H1 (cell line): ENCODE measurements around the gene CXCR5. TPM values are rescaled to one million over a fixed set of nuclear protein-coding genes. Genes with fewer than 3 reads are reported as not detected.

Experiments used
- CTCF ChIA-PET: fragments of 300-600 bp; sonication (Branson Sonifier 250); formaldehyde crosslinking; loops from one replicate; lab custom pipeline; 2021; ENCODE audit not compliant: partially characterized antibody; lab: Charles Lee
- POLR2A ChIA-PET: fragments of 300-600 bp; sonication (Branson Sonifier 250); formaldehyde crosslinking; loops from one replicate; lab custom pipeline; 2021; ENCODE audit warnings: inconsistent platforms; ENCODE audit not compliant: partially characterized antibody; lab: Charles Lee
- DNase-seq, 2 experiments: peaks; one replicate each; pipeline versions ENCODE4 v3.0.0 to v3.0.0-alpha.2; 2010 to 2022; ENCODE audit warnings: low spot score in 2 of 2, low read depth in 1 of 2, mixed read lengths in 1 of 2
- FAIRE-seq: peaks from 2 replicates; lab custom pipeline; 2011; peaks lifted over from hg19 to GRCh38; lab: Jason Lieb, UNC
- H2AFZ ChIP-seq: 2 replicates; pipeline ENCODE4 v1.8.1; 2012; ENCODE audit warnings: low read length, inconsistent platforms
- H2AK5ac ChIP-seq: 2 replicates; pipeline ENCODE4 v1.6.1; 2013; ENCODE audit warnings: low read depth, low read length
- H2BK120ac ChIP-seq: replicated peaks from 2 replicates; pipeline ENCODE3; 2013; ENCODE audit warnings: low read depth, low read length, inconsistent platforms
- H2BK12ac ChIP-seq: 2 replicates; pipeline ENCODE4 v1.6.1; 2013; ENCODE audit warnings: low read depth, low read length
- H2BK15ac ChIP-seq: 2 replicates; pipeline ENCODE4 v1.6.1; 2013; ENCODE audit warnings: low read length
- H2BK20ac ChIP-seq: 2 replicates; pipeline ENCODE4 v1.6.1; 2013; ENCODE audit warnings: low read length
- H2BK5ac ChIP-seq: 2 replicates; pipeline ENCODE4 v1.6.1; 2013; ENCODE audit warnings: low read depth, low read length
- H3K14ac ChIP-seq: 2 replicates; pipeline ENCODE4 v1.6.1; 2013; ENCODE audit warnings: inconsistent platforms; ENCODE audit not compliant: insufficient read length
- H3K18ac ChIP-seq: 2 replicates; pipeline ENCODE4 v1.6.1; 2013; ENCODE audit warnings: low read length; ENCODE audit errors: extremely low read depth
- H3K23ac ChIP-seq: 2 replicates; pipeline ENCODE4 v1.6.1; 2013; ENCODE audit warnings: inconsistent platforms; ENCODE audit not compliant: insufficient read length
- H3K23me2 ChIP-seq: 2 replicates; pipeline ENCODE4 v1.6.1; 2013; ENCODE audit warnings: low read depth, low read length
- H3K27ac ChIP-seq: 2 replicates; pipeline ENCODE4 v1.6.1; 2011; ENCODE audit warnings: low read depth, low read length, inconsistent platforms
- H3K27me3 ChIP-seq, 4 experiments: replicated peaks in 1 of 4; 1 replicate in 1 of 4; 2 replicates in 3 of 4; pipeline versions ENCODE4 v1.6.1 to v1.8.1; 2011 to 2013; ENCODE audit warnings: low read length in 3 of 4, mild to moderate bottlenecking in 3 of 4, inconsistent platforms in 2 of 4, mixed read lengths in 2 of 4, moderate library complexity in 1 of 4; ENCODE audit not compliant: control insufficient read depth in 3 of 4, insufficient read depth in 3 of 4; ENCODE audit errors: extremely low read depth in 1 of 4
- H3K36me3 ChIP-seq, 4 experiments: 2 replicates each; pipeline versions ENCODE4 v1.6.1 to v1.8.1; 2011 to 2013; ENCODE audit warnings: mild to moderate bottlenecking in 4 of 4, low read length in 3 of 4, moderate library complexity in 2 of 4, control low read depth in 1 of 4, inconsistent platforms in 1 of 4; ENCODE audit not compliant: insufficient read depth in 4 of 4, control insufficient read depth in 2 of 4
- H3K4ac ChIP-seq: replicated peaks from 2 replicates; pipeline ENCODE3; 2013; ENCODE audit warnings: low read length, low read depth, mixed read lengths, inconsistent platforms; ENCODE audit not compliant: insufficient read length
- H3K4me1 ChIP-seq, 4 experiments: replicated peaks in 1 of 4; 1 replicate in 1 of 4; 2 replicates in 3 of 4; pipeline versions ENCODE4 v1.6.1 to v1.8.1; 2011 to 2013; ENCODE audit warnings: low read length in 3 of 4, inconsistent platforms in 2 of 4, mixed read lengths in 1 of 4; ENCODE audit not compliant: insufficient read depth in 4 of 4, control insufficient read depth in 3 of 4
- H3K4me2 ChIP-seq, 2 experiments: 2 replicates each; pipeline versions ENCODE4 v1.6.1 to v1.8.1; 2011 to 2013; ENCODE audit warnings: low read depth in 2 of 2, low read length in 2 of 2, control low read depth in 1 of 2, inconsistent platforms in 1 of 2, mild to moderate bottlenecking in 1 of 2; ENCODE audit not compliant: insufficient read depth in 1 of 2
- H3K4me3 ChIP-seq, 4 experiments: fragments of 200-600, 300-600 bp in 1 of 4; sonication (generic), shearing (Covaris generic), sonication (Bioruptor Twin) in 1 of 4; 2 replicates each; pipeline versions ENCODE4 v1.5.1 to v1.8.1; 2011 to 2016; ENCODE audit warnings: low read length in 4 of 4, low read depth in 3 of 4, control low read depth in 2 of 4, inconsistent platforms in 2 of 4, mild to moderate bottlenecking in 2 of 4, mixed read lengths in 1 of 4, moderate library complexity in 1 of 4; ENCODE audit not compliant: insufficient read depth in 2 of 4; ENCODE audit errors: extremely low read depth in 1 of 4
- H3K56ac ChIP-seq: replicated peaks from 2 replicates; pipeline ENCODE3; 2013; ENCODE audit warnings: low read depth, mild to moderate bottlenecking, mixed read lengths, low read length, inconsistent platforms; ENCODE audit not compliant: insufficient read length
- H3K79me1 ChIP-seq: 2 replicates; pipeline ENCODE4 v1.6.1; 2013; ENCODE audit warnings: low read depth, low read length, control low read depth
- H3K79me2 ChIP-seq, 2 experiments: 2 replicates each; pipeline versions ENCODE4 v1.6.1 to v1.8.1; 2012 to 2013; ENCODE audit warnings: low read length in 2 of 2, mild to moderate bottlenecking in 2 of 2, inconsistent platforms in 1 of 2; ENCODE audit not compliant: insufficient read depth in 2 of 2, control insufficient read depth in 1 of 2
- H3K9ac ChIP-seq, 4 experiments: replicated peaks in 1 of 4; 1 replicate in 1 of 4; 2 replicates in 3 of 4; pipeline versions ENCODE4 v1.6.1 to v1.8.1; 2011 to 2013; ENCODE audit warnings: low read depth in 3 of 4, low read length in 3 of 4, control low read depth in 2 of 4, mild to moderate bottlenecking in 2 of 4, moderate library complexity in 2 of 4, inconsistent platforms in 1 of 4; ENCODE audit errors: extremely low read depth in 1 of 4
- H3K9me3 ChIP-seq, 2 experiments: 2 replicates each; pipeline versions ENCODE4 v1.6.1 to v1.8.1; 2012 to 2013; ENCODE audit warnings: mild to moderate bottlenecking in 2 of 2, moderate library complexity in 2 of 2, control low read depth in 1 of 2, inconsistent platforms in 1 of 2, low read depth in 1 of 2, low read length in 1 of 2, mixed read lengths in 1 of 2; ENCODE audit not compliant: insufficient read depth in 2 of 2
- H4K20me1 ChIP-seq, 2 experiments: replicated peaks in 1 of 2; 2 replicates each; pipeline versions ENCODE3 to v1.8.1; 2011 to 2013; ENCODE audit warnings: inconsistent platforms in 2 of 2, low read length in 2 of 2, mild to moderate bottlenecking in 1 of 2; ENCODE audit not compliant: insufficient read depth in 2 of 2, control insufficient read depth in 1 of 2
- H4K5ac ChIP-seq: 2 replicates; pipeline ENCODE4 v1.6.1; 2013; ENCODE audit warnings: low read length, low read depth, mixed read lengths, inconsistent platforms; ENCODE audit not compliant: insufficient read length
- H4K8ac ChIP-seq: 2 replicates; pipeline ENCODE4 v1.8.0; 2013; ENCODE audit warnings: mild to moderate bottlenecking, moderate library complexity, low read length, inconsistent platforms; ENCODE audit not compliant: insufficient read depth; ENCODE audit errors: extremely low read depth
- H4K91ac ChIP-seq: replicated peaks from 2 replicates; pipeline ENCODE3; 2013; ENCODE audit warnings: low read length, mixed read lengths, inconsistent platforms; ENCODE audit not compliant: insufficient read length
- CBX5 ChIP-seq: fragments of 300-800, 300-1000 bp; sonication (generic); IDR thresholded peaks from 2 replicates; pipeline ENCODE4 v1.7.1; 2016; ENCODE audit warnings: antibody characterized with exemption, low read length, low read depth
- CTCF ChIP-seq, 3 experiments: IDR thresholded peaks; 1 replicate in 2 of 3; 2 replicates in 1 of 3; pipeline versions ENCODE4 v1.5.1 to v1.6.1; 2011; ENCODE audit warnings: low read length in 3 of 3, mild to moderate bottlenecking in 3 of 3, inconsistent platforms in 2 of 3, low read depth in 1 of 3, moderate library complexity in 1 of 3; ENCODE audit not compliant: insufficient read depth in 1 of 3; ENCODE audit errors: control extremely low read depth in 1 of 3
- EGR1 ChIP-seq: IDR thresholded peaks from 2 replicates; pipeline ENCODE4 v1.6.1; 2011; ENCODE audit warnings: low read depth, low read length, borderline replicate concordance
- GABPA ChIP-seq: IDR thresholded peaks from 2 replicates; pipeline ENCODE4 v1.6.1; 2011; ENCODE audit warnings: mild to moderate bottlenecking, low read length, moderate library complexity, borderline replicate concordance; ENCODE audit not compliant: insufficient read depth
- GTF2F1 ChIP-seq: IDR thresholded peaks from 2 replicates; pipeline ENCODE4 v1.6.1; 2012; ENCODE audit warnings: low read depth, low read length, improper control_type of control experiment, borderline replicate concordance
- HDAC2 ChIP-seq, 2 experiments: fragments of 300-600 bp in 1 of 2; sonication (generic) in 1 of 2; IDR thresholded peaks; 2 replicates each; pipeline ENCODE4 v1.6.1; 2011 to 2012; ENCODE audit warnings: low read depth in 2 of 2, low read length in 2 of 2, mild to moderate bottlenecking in 2 of 2, moderate library complexity in 2 of 2, borderline replicate concordance in 1 of 2, inconsistent platforms in 1 of 2
- JUN ChIP-seq: IDR thresholded peaks from 2 replicates; pipeline ENCODE4 v1.6.1; 2011; ENCODE audit warnings: low read depth, mild to moderate bottlenecking, improper control_type of control experiment, low read length
- RAD21 ChIP-seq, 2 experiments: IDR thresholded peaks in 1 of 2; conservative IDR thresholded peaks in 1 of 2; 2 replicates each; pipeline ENCODE4 v1.6.1; 2011; ENCODE audit warnings: low read depth in 2 of 2, low read length in 2 of 2, improper control_type of control experiment in 1 of 2, inconsistent platforms in 1 of 2, mild to moderate bottlenecking in 1 of 2, moderate library complexity in 1 of 2
- TAF1 ChIP-seq: IDR thresholded peaks from 2 replicates; pipeline ENCODE4 v1.6.1; 2011; ENCODE audit warnings: mild to moderate bottlenecking, low read depth, low read length
- WGBS, 2 experiments: shearing (Covaris generic) in 1 of 2; methylation state at CpG; one replicate each; pipeline versions ENCODE4 v1.1.6 to v1.1.7; 2013 to 2015; ENCODE audit warnings: low lambda C conversion rate in 2 of 2, mixed read lengths in 2 of 2, inconsistent platforms in 1 of 2, low coverage in 1 of 2, missing lambda C conversion rate in 1 of 2; ENCODE audit not compliant: insufficient replicate concordance in 2 of 2, insufficient coverage in 1 of 2, insufficient read length in 1 of 2; ENCODE audit errors: extremely low coverage in 1 of 2, missing lambda C conversion rate in 1 of 2; 5-methylcytosine and 5-hydroxymethylcytosine counted together
- polyA plus RNA-seq, 7 experiments: library from polyadenylated mRNA; depleted of rRNA in 3 of 7; stranded (reverse) in 5 of 7; unstranded in 2 of 7; fragments of >200 nt in 5 of 7; fragments of 200-250 nt in 2 of 7; gene quantifications; 1 replicate in 5 of 7; 2 replicates in 1 of 7; 4 replicates in 1 of 7; pipeline versions ENCODE4 v1.2.1 to v1.2.3, GENCODE V29; 2011 to 2013; ENCODE audit warnings: missing spikeins in 2 of 7, mixed read lengths in 2 of 7
- total RNA-seq: library from RNA; stranded (reverse); fragmentation: NEBNext Ultra II Directional; extraction: Animal tissue kit (Norgen Biotek cat#: 25700); gene quantifications from 2 replicates; pipeline ENCODE4 v1.2.1, GENCODE V29; 2021

The CXCR5 gene
- total and polyA plus RNA-seq, 2 of the 8 experiments (the other 6 are each of a cell fraction or from before 2014, with no cell fraction given) = not detected

GRCh38 chr11:118881228-118881627, 2.5 kb upstream of the CXCR5 start:
- Histone ChIP-seq H2BK15ac (no peak overlapping the region), H3K79me2 (no peaks in the 10 kb centered on the region), H3K27ac (no peak overlapping the region), H4K91ac (no peak overlapping the region), H3K23me2 (no peaks in the 10 kb centered on the region), H3K27me3 (no peaks in the 10 kb centered on the region; a peak in 1 of 7 replicates), H3K18ac (no peak overlapping the region), H3K9me3 (no peaks in the 10 kb centered on the region), H3K23ac (no peak overlapping the region), H3K56ac (no peak overlapping the region), H2BK5ac (no peak overlapping the region), H3K79me1 (no peaks in the 10 kb centered on the region), H4K8ac (no peak overlapping the region), H3K14ac (no peak overlapping the region), H2AK5ac (no peak overlapping the region), H2BK120ac (no peak overlapping the region), H2AFZ (no peak overlapping the region), H3K4me2 (no peak overlapping the region), H4K5ac (no peak overlapping the region), H3K4me1 (peaks cover 0 to 3% (median 0%) of the 10 kb centered on the region in 4 experiments; a peak in 1 of 7 replicates), H3K9ac (no peak overlapping the region), H3K4ac (no peak overlapping the region), H2BK20ac (no peak overlapping the region), H3K36me3 (no peaks in the 10 kb centered on the region), H2BK12ac (no peak overlapping the region), H4K20me1 (no peaks in the 10 kb centered on the region), H3K4me3 (no peak overlapping the region)
- DNase-seq (no peak), FAIRE-seq (no peak)
- TF ChIP-seq TAF1 = no peak
- TF ChIP-seq RAD21 (IDR thresholded peaks at IDR 0.05 in 1 of 2, conservative IDR thresholded peaks at IDR 0.05 in 1 of 2; ENCODE audit: low read depth in 2 of 2, low read length in 2 of 2) = no peak
- TF ChIP-seq GTF2F1 = no peak
- no peak for TF ChIP-seq CBX5
- TF ChIP-seq JUN = no peak
- TF ChIP-seq EGR1 = no peak
- TF ChIP-seq HDAC2 (IDR thresholded peaks at IDR 0.05; ENCODE audit: borderline replicate concordance in 1 of 2, low read depth in 2 of 2, low read length in 2 of 2) = no peak
- no peak for TF ChIP-seq GABPA
- no peak for TF ChIP-seq CTCF (IDR thresholded peaks at IDR 0.05; ENCODE audit: control extremely low read depth in 1 of 3, insufficient read depth in 1 of 3, low read depth in 1 of 3, low read length in 3 of 3)
- ChIA-PET POLR2A (interaction anchor here (1.0 to 5.6 kb wide), 3 partner anchors 11 to 89 kb away, joined by 4 to 33 read pairs (median 6); no protein-coding TSS in a partner anchor), CTCF (interaction anchor here (0.7 to 1.9 kb wide), 3 partner anchors 8 to 49 kb away, joined by 3 to 5 read pairs (median 3); no protein-coding TSS in a partner anchor)
- WGBS, 2 experiments = 87% methylated on average over 3 of the region's 3 CpGs; no CpG with 5 or more reads in 1 of the 2 experiments
